Gastrocnemius medialis (tissue), 4 donors: Measurements from ENCODE around the gene SH2D7.

Experiments used
- CTCF ChIP-seq, 5 experiments: fragments of 450-650 bp in 3 of 5; fragments of 200-600 bp in 2 of 5; sonication (generic) in 2 of 5; IDR thresholded peaks in 4 of 5; conservative IDR thresholded peaks in 1 of 5; 1 replicate in 4 of 5; 2 replicates in 1 of 5; pipeline ENCODE4 v1.5.1; 2016 to 2019; ENCODE audit warnings: antibody characterized with exemption in 5 of 5, mild to moderate bottlenecking in 3 of 5, moderate library complexity in 3 of 5
- POLR2A ChIP-seq, 2 donors: fragments of 450-650 bp; IDR thresholded peaks; one replicate each; pipeline ENCODE4 v1.6.1; 2017; ENCODE audit warnings: antibody characterized with exemption in 2 of 2, mild to moderate bottlenecking in 2 of 2, moderate library complexity in 2 of 2

GRCh38 chr15:78129077-78129750, 36.9 kb downstream of the SH2D7 start:
- no peak for TF ChIP-seq CTCF (IDR thresholded peaks at IDR 0.05 in 4 of 5, conservative IDR thresholded peaks at IDR 0.05 in 1 of 5)
- TF ChIP-seq POLR2A (IDR thresholded peaks at IDR 0.05): no peak
